Pancreas (tissue), 10 donors: ENCODE results near the gene CAD. TPM values are rescaled to one million over a fixed set of nuclear protein-coding genes. Genes with fewer than 3 reads are reported as not detected.

ENCODE experiments used
- ATAC-seq, 4 donors: fragments of 200-7000 bp; cut with Tn5 transposase; one replicate each; pipeline versions ENCODE4 v1.8.0 to v1.9.1; 2020; ENCODE audit warnings: mild to moderate bottlenecking in 4 of 4, moderate library complexity in 4 of 4
- DNase-seq, 6 donors: peaks; one replicate each; pipeline ENCODE4 v3.0.0-alpha.2; 2020
- FAIRE-seq: peaks from 2 replicates; lab custom pipeline; 2012; peaks lifted over from hg19 to GRCh38; lab: Jason Lieb, UNC
- H3K27ac ChIP-seq, 4 donors: fragments of 200-600 bp; sonication (generic); 1 replicate in 3 of 4; 2 replicates in 1 of 4; pipeline versions ENCODE4 v1.5.0 to v1.8.0; 2020
- H3K27me3 ChIP-seq, 4 donors: fragments of 200-600 bp; one replicate each; pipeline ENCODE4 v1.8.0; 2021
- H3K36me3 ChIP-seq, 3 donors: fragments of 200-600 bp; sonication (generic) in 1 of 3; one replicate each; pipeline versions ENCODE4 v1.5.0 to v1.8.0; 2020 to 2021
- H3K4me1 ChIP-seq, 3 donors: fragments of 200-600 bp; one replicate each; pipeline ENCODE4 v1.8.0; 2021
- H3K4me3 ChIP-seq, 4 donors: fragments of 200-600 bp; sonication (generic) in 2 of 4; one replicate each; pipeline versions ENCODE4 v1.5.0 to v1.8.0; 2020 to 2021
- H3K9me3 ChIP-seq, 4 donors: fragments of 200-600 bp; one replicate each; pipeline ENCODE4 v1.8.0; 2021
- WGBS, 2 donors: extraction: QIAGEN DNeasy Blood & Tissue Kit; methylation state at CpG; one replicate each; pipeline ENCODE4 v1.1.7; 2013; 5-methylcytosine and 5-hydroxymethylcytosine counted together
- intact Hi-C, 3 donors: fragments of 100-400 bp; cut with DNase I; formaldehyde crosslinking; loops; one replicate each; pipeline versions ENCODE4 v1.11.1 to v1.14.2; 2022
- polyA plus RNA-seq, 2 donors: library from polyadenylated mRNA; stranded (reverse); fragments of 200-250 nt; gene quantifications; one replicate each; pipeline ENCODE4 v1.2.3, GENCODE V29; 2013
- total RNA-seq, 6 donors: library from RNA; stranded (reverse); fragmentation: NEBNext Ultra II Directional in 4 of 6; extraction: Animal tissue kit (Norgen Biotek cat#: 25700) in 4 of 6; gene quantifications; one replicate each; pipeline versions ENCODE4 v1.2.1 to v1.2.4, GENCODE V29; 2021 to 2023
- TF ChIP-seq, protein P1 (sequence below), 4 donors: fragments of 200-600 bp; sonication (generic) in 3 of 4; IDR thresholded peaks; one replicate each; pipeline versions ENCODE4 v1.5.0 to v1.8.0; 2021; ENCODE audit warnings: antibody characterized with exemption in 4 of 4
- donor health status: healthy with polysubstance abuse.
- donor health status: DM: no; HTN: no; CAD: no; lungs with moderate emphysema.
- donor health status: DM: no; HTN: no; CAD: no.
- donor health status: control.
- donor health status: control.
- donor health status: Bipolar disorder and iron deficiency.
- donor health status: DM: yes; HTN: yes; CAD: no.
- donor health status: DM: no; HTN: no; CAD: no.
- donor health status: DM: no; HTN: no; CAD: no.
- donor health status: DM: yes; HTN: yes; CAD: no.

CAD gene
- total and polyA plus RNA-seq, 8 donors: 9.6 to 24.6 (median 16.3) TPM

DNA sequence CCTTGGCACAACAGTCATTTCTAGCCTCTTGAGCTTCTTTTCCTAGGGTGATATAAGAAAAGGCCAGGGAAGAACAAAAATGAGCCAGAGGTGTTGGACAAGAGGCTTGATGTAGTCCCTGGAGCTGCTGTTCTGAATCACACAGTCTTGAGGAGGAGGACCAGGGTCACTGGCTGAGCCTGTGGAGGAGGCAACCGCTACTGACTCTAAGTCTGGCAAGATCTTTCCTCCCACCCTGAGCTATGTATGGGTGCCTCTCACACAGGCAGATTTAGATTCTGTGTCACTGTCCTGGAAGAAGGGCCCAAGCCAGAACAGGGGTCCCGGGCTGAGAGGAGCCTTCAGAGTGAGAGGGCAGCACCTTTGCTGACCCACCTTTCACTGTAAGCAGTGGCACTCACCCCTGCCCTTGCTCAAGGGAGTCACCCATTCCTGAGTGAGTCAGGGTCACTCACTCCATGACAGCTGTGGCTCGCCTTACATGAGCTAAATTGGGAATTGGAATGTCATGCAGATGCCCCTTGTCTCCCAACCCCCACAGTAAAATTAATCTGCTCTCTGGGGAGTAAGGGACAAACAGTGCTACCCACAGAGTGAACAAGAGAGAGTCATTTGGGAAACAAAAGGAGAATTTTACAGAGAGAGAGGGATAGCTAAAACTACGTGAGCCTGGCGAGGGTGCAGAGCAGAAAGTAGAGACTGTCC is 64.8 kb downstream of the CAD start, which contains the start of gene TRIM54:
Gene TRIM54 (plus strand): TSS at position 575 of the 705 bp plus-strand sequence. CDS start 303 bp downstream, outside the sequence.
- no peak within 1 kb of the TSS for H3K4me3 ChIP-seq
- no peak within 1 kb of the TSS for H3K27ac ChIP-seq
- intact Hi-C loops: no loop called here
- ATAC-seq (no peak), DNase-seq (no peak), FAIRE-seq (no peak)
- no peaks in the 10 kb centered on the region for H3K36me3 ChIP-seq
- H3K27me3 ChIP-seq: peaks cover 0 to 3% (median 0%) of the 10 kb centered on the region in 4 donors
- WGBS, 2 donors: 65 to 75% methylated on average over 5 of the region's 5 CpGs
- no peaks in the 10 kb centered on the region for H3K4me1 ChIP-seq
- no peaks in the 10 kb centered on the region for H3K9me3 ChIP-seq
- TF ChIP-seq, protein P1, sequence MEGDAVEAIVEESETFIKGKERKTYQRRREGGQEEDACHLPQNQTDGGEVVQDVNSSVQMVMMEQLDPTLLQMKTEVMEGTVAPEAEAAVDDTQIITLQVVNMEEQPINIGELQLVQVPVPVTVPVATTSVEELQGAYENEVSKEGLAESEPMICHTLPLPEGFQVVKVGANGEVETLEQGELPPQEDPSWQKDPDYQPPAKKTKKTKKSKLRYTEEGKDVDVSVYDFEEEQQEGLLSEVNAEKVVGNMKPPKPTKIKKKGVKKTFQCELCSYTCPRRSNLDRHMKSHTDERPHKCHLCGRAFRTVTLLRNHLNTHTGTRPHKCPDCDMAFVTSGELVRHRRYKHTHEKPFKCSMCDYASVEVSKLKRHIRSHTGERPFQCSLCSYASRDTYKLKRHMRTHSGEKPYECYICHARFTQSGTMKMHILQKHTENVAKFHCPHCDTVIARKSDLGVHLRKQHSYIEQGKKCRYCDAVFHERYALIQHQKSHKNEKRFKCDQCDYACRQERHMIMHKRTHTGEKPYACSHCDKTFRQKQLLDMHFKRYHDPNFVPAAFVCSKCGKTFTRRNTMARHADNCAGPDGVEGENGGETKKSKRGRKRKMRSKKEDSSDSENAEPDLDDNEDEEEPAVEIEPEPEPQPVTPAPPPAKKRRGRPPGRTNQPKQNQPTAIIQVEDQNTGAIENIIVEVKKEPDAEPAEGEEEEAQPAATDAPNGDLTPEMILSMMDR (IDR thresholded peaks at IDR 0.05): no peak

DNA sequence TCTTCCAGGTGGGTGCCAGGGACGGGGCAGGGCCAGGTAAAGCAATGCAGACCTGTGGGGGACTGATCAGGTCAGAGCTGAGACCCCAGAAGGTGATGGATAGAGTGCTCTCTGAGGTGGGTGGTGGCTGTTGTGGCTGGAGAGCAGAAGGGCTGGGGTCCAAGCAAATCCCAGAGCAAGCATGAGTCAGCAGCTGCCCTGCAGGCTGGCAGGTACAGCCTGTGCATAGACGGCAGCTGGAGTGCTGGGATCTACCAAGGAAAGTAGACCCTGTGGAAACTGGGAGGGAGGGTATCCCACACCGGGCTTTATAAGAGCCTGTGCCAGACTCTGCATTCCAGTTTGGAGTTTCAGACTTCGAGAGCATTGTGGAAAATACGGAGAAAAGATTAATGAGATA is 65.7 kb downstream of the CAD start:
- ATAC-seq (no peak), DNase-seq (no peak), FAIRE-seq (no peak)
- 13 to 19% methylated on average over 5 of the region's 5 CpGs for WGBS, 2 donors
- Histone ChIP-seq H3K27me3 (peaks cover 0 to 1% (median 0%) of the 10 kb centered on the region in 4 donors), H3K27ac (no peak overlapping the region), H3K4me1 (no peaks in the 10 kb centered on the region), H3K36me3 (no peaks in the 10 kb centered on the region), H3K4me3 (no peak overlapping the region), H3K9me3 (no peaks in the 10 kb centered on the region)
- intact Hi-C loops: no loop called here
- TF ChIP-seq, protein P1 (IDR thresholded peaks at IDR 0.05): no peak

DNA sequence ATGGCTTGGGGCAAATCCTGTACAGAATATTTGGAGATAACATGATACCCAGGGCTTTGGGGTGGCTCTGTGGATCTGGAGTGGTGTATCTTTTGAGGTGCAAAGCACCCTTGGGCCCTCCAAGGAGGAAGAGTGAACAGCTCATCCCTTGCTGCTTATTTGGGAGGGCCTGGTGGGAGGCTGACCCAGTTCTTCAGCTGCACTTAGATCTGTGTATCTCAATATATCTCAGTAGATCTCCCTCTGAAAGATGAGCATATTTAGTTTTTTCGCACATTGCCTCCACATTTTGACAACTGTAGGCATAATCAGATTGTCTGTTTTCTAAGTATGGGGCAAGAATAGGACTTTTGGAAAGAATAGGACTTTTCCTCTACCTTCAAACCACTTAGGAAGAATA is 67.8 kb downstream of the CAD start:
- no peaks in the 10 kb centered on the region for H3K4me1 ChIP-seq
- FAIRE-seq: no peak
- H3K36me3 ChIP-seq: no peaks in the 10 kb centered on the region
- ATAC-seq: no peak
- no peak for DNase-seq
- WGBS, 2 donors: 73 to 91% methylated on average over 1 of the region's 1 CpG
- H3K9me3 ChIP-seq: no peaks in the 10 kb centered on the region
- intact Hi-C loops: no loop called here
- no peaks in the 10 kb centered on the region for H3K27me3 ChIP-seq
- H3K4me3 ChIP-seq: no peak overlapping the region
- no peak overlapping the region for H3K27ac ChIP-seq
- TF ChIP-seq, protein P1 (IDR thresholded peaks at IDR 0.05): no peak

DNA sequence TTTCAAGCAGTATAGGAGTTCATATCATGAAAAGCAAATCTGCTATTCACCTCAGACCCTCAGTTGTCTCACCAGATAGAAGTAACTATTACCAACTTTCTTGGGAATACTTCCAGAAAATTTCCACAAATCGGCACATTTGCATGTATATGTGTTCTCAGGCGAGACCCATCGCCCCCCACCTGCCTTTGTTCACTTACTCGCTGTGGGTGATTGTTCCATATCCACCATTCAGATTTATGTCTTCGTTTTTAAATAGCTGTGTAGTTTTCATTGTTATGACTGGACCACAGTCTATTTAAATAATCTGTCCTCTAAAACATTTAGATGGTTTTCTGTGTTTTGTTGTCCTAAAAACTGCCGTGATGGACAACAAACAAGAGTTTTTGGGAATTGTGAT is 68.3 kb downstream of the CAD start:
- H3K4me3 ChIP-seq: no peak overlapping the region
- FAIRE-seq (no peak), DNase-seq (no peak), ATAC-seq (no peak)
- intact Hi-C loops: no loop called here
- H3K36me3 ChIP-seq: no peaks in the 10 kb centered on the region
- H3K27me3 ChIP-seq: no peaks in the 10 kb centered on the region
- H3K9me3 ChIP-seq: no peaks in the 10 kb centered on the region
- no peaks in the 10 kb centered on the region for H3K4me1 ChIP-seq
- WGBS, 2 donors: 52 to 66% methylated on average over 6 of the region's 6 CpGs
- TF ChIP-seq, protein P1 (IDR thresholded peaks at IDR 0.05): no peak
- H3K27ac ChIP-seq: no peak overlapping the region

DNA sequence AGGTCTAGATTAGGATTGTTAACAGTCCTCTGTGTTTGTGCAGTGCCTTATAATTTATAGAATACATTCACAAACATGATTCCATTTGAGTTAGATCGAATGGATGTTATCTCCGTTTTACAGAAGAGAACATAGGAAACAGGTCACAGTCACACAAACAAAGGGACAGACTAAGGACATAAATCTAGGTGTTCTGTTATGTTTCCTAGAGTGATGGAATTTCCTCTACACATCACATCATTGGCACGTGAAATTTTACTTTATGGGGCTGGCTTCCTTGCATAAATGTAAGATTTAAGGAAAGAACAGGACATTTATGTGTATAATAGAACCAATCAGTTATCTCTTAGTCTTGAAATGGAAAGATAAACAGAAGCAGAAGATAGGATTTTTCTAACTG is 71.4 kb downstream of the CAD start:
- TF ChIP-seq, protein P1 (IDR thresholded peaks at IDR 0.05): no peak
- 42 to 59% methylated on average over 3 of the region's 3 CpGs for WGBS, 2 donors
- no peak overlapping the region for H3K27ac ChIP-seq
- intact Hi-C loops: no loop called here
- peaks cover 0 to 10% (median 0%) of the 10 kb centered on the region in 3 donors for H3K4me1 ChIP-seq
- no peaks in the 10 kb centered on the region for H3K36me3 ChIP-seq
- no peak for ATAC-seq
- no peak for DNase-seq
- H3K4me3 ChIP-seq: no peak overlapping the region
- H3K9me3 ChIP-seq: no peaks in the 10 kb centered on the region
- no peaks in the 10 kb centered on the region for H3K27me3 ChIP-seq
- FAIRE-seq: no peak
